Calu3 (cell line): ENCODE results near the gene SAP25. TPM values are rescaled to one million over a fixed set of nuclear protein-coding genes. Genes with fewer than 3 reads are reported as not detected.
"Not testable (repeated sequence)": the region's sequence is repeated elsewhere in the genome, so short reads cannot be mapped to it uniquely, and the experiment has no call there.

Experiments
- BruUV-seq: library from RNA; stranded (reverse); fragments of 400-500 nt; replicated peaks from 2 replicates; lab custom pipeline; 2021; lab: Mats Ljungman, UMichigan
- CTCF ChIA-PET: fragments of 300-600 bp; sonication (Branson Sonifier 250); formaldehyde crosslinking; loops from one replicate; lab custom pipeline; 2022; ENCODE audit warnings: antibody characterized with exemption; lab: Charles Lee
- DNase-seq: peaks from one replicate; pipeline ENCODE4 v3.0.0; 2022
- H3K27ac Mint-ChIP-seq: one replicate; pipeline ENCODE4 v1.8.0; 2022; ENCODE audit warnings: mixed read lengths; ENCODE audit not compliant: unreplicated experiment
- H3K27me3 Mint-ChIP-seq: one replicate; pipeline ENCODE4 v1.8.0; 2022; ENCODE audit warnings: mixed read lengths; ENCODE audit not compliant: unreplicated experiment
- H3K36me3 Mint-ChIP-seq: one replicate; pipeline ENCODE4 v1.8.0; 2022; ENCODE audit warnings: mild to moderate bottlenecking, moderate library complexity, mixed read lengths; ENCODE audit not compliant: insufficient read depth, unreplicated experiment
- H3K4me1 Mint-ChIP-seq: one replicate; pipeline ENCODE4 v1.8.0; 2022; ENCODE audit warnings: mild to moderate bottlenecking, low read depth, mixed read lengths; ENCODE audit not compliant: unreplicated experiment
- H3K4me3 Mint-ChIP-seq: one replicate; pipeline ENCODE4 v1.8.0; 2022; ENCODE audit warnings: mild to moderate bottlenecking, low read depth, moderate library complexity, mixed read lengths; ENCODE audit not compliant: unreplicated experiment
- H3K9me3 Mint-ChIP-seq: one replicate; pipeline ENCODE4 v1.8.0; 2022; ENCODE audit warnings: low read depth, mixed read lengths; ENCODE audit not compliant: unreplicated experiment
- CTCF ChIP-seq: fragments of 200-600 bp; IDR thresholded peaks from one replicate; pipeline ENCODE4 v1.8.0; 2022; ENCODE audit warnings: antibody characterized with exemption; ENCODE audit not compliant: unreplicated experiment
- intact Hi-C: fragments of 100-400 bp; cut with micrococcal nuclease; formaldehyde crosslinking; loops from one replicate; pipeline ENCODE4 v1.10.0; 2022; ENCODE audit not compliant: unreplicated experiment
- total RNA-seq: library from RNA; stranded (reverse); gene quantifications from 2 replicates; pipeline ENCODE4 v1.2.3, GENCODE V29; 2022

The SAP25 gene
- total RNA-seq, 1 experiment from 2014 or later = 3.1 TPM

DNA sequence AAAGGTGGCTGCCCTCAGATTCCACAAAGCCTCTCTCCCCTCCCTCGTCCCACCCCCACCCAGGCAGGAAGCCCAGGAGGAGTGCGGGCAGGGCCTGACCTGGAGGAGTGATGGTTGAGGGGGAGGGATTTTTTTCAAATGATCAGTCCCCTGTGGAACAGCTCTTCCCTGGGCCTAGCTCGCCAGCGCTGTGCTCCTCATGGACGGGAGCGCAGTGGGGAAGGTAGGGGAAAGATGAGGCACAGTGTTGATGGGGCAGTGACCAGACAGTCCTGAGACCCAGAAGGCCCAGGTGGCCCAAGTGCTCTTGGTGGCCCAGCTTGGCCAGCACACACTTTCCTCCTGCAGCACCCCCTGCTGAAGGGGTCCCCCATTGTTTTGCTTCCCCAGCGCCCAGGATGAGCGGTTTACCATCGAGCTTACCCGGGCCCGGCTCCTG is 8.5 kb downstream of the SAP25 start:
- DNase-seq = no peak
- H3K4me3 Mint-ChIP-seq = no peak overlapping the region
- peaks cover 59% of the 10 kb centered on the region for H3K36me3 Mint-ChIP-seq
- BruUV-seq = TSS peak; percentile 7
- CTCF ChIA-PET = interaction anchor here (1.0 kb wide), 1 partner anchor 96 kb away, joined by 3 read pairs; no protein-coding TSS in a partner anchor
- intact Hi-C loops = no loop called here
- TF ChIP-seq CTCF = no peak
- no peak overlapping the region for H3K27ac Mint-ChIP-seq
- H3K27me3 Mint-ChIP-seq = no peaks in the 10 kb centered on the region
- no peaks in the 10 kb centered on the region for H3K9me3 Mint-ChIP-seq
- H3K4me1 Mint-ChIP-seq = peaks cover 20% of the 10 kb centered on the region

- H3K4me3 Mint-ChIP-seq, H3K27ac Mint-ChIP-seq, H3K27me3 Mint-ChIP-seq, BruUV-seq, H3K9me3 Mint-ChIP-seq, DNase-seq, intact Hi-C loops: not testable (repeated sequence)
- Mint-ChIP-seq H3K36me3 (peaks cover 52% of the 10 kb centered on the region), H3K4me1 (peaks cover 20% of the 10 kb centered on the region)
- CTCF ChIA-PET = interaction anchor here (0.7 to 1.0 kb wide), 4 partner anchors 10 to 95 kb away, joined by 3 to 6 read pairs (median 4); partner anchors contain the start of gene FBXO24
Observed at GRCh38 chr7:100564405-100564804, 9.3 kb downstream of the SAP25 start.

- H3K4me1 Mint-ChIP-seq = peaks cover 16% of the 10 kb centered on the region
- DNase-seq = peak; percentile 72
- no TSS peak for BruUV-seq
- CTCF ChIA-PET = interaction anchor here (0.7 to 0.9 kb wide), 3 partner anchors 9 to 69 kb away, joined by 4 to 6 read pairs (median 4); partner anchors contain the start of gene FBXO24
- intact Hi-C loops = no loop called here
- no peak overlapping the region for H3K4me3 Mint-ChIP-seq
- no peak overlapping the region for H3K27ac Mint-ChIP-seq
- peak; percentile 79 for TF ChIP-seq CTCF
- H3K9me3 Mint-ChIP-seq = no peaks in the 10 kb centered on the region
- peaks cover 51% of the 10 kb centered on the region for H3K36me3 Mint-ChIP-seq
- no peaks in the 10 kb centered on the region for H3K27me3 Mint-ChIP-seq
Observed at GRCh38 chr7:100563809-100564400, 9.8 kb downstream of the SAP25 start.

- Mint-ChIP-seq H3K9me3 (no peaks in the 10 kb centered on the region), H3K4me3 (no peak overlapping the region), H3K27ac (no peak overlapping the region), H3K36me3 (peaks cover 50% of the 10 kb centered on the region), H3K27me3 (no peaks in the 10 kb centered on the region), H3K4me1 (peaks cover 10% of the 10 kb centered on the region)
- CTCF ChIA-PET = no interaction called here
- BruUV-seq = no TSS peak
- DNase-seq = no peak
- TF ChIP-seq CTCF = no peak
- intact Hi-C loops = no loop called here
Observed at GRCh38 chr7:100563100-100563564, 10.6 kb downstream of the SAP25 start.
